ENCODE measurements around the gene KTI12.
"Not testable (repeated sequence)": the region's sequence is repeated elsewhere in the genome, so short reads cannot be mapped to it uniquely, and the experiment has no call there.

KTI12 gene

GRCh38 chr1:52033190-52034049 is at the start of gene KTI12:
KTI12 (minus strand) TSS chr1:52033810; CDS start chr1:52033761, 49 bp downstream.
- peak; percentile 83 for DNase-seq

- DNase-seq: no peak
Measured at GRCh38 chr1:52080014-52080415, 46.4 kb upstream of the KTI12 start.

GRCh38 chr1:52077277-52077676 is 43.7 kb upstream of the KTI12 start:
- DNase-seq: not testable (repeated sequence)

GRCh38 chr1:52072291-52072690 is 38.7 kb upstream of the KTI12 start:
- DNase-seq: no peak

- no peak for DNase-seq
Measured at GRCh38 chr1:52070704-52071103, 37.1 kb upstream of the KTI12 start.

GRCh38 chr1:52063192-52063591 is 29.6 kb upstream of the KTI12 start:
- DNase-seq: no peak

GRCh38 chr1:52060822-52061221 is 27.2 kb upstream of the KTI12 start:
- no peak for DNase-seq

GRCh38 chr1:52059888-52060287 is 26.3 kb upstream of the KTI12 start:
- no peak for DNase-seq

GRCh38 chr1:52059321-52059720 is 25.7 kb upstream of the KTI12 start:
- DNase-seq: no peak

GRCh38 chr1:52057876-52058415 is 24.3 kb upstream of the KTI12 start:
- DNase-seq: no peak

- no peak for DNase-seq
Measured at GRCh38 chr1:52057255-52057654, 23.6 kb upstream of the KTI12 start.

GRCh38 chr1:52056937-52057231 is 23.3 kb upstream of the KTI12 start:
- DNase-seq: no peak

- DNase-seq: peak; percentile 89
Measured at GRCh38 chr1:52056163-52056936, 22.7 kb upstream of the KTI12 start, which contains the start of gene BTF3L4. BTF3L4 (plus strand) TSS chr1:52056295; CDS start chr1:52059848, 3,553 bp downstream.

GRCh38 chr1:52055866-52056162 is 22.2 kb upstream of the KTI12 start:
- DNase-seq: no peak

- peak; percentile 62 for DNase-seq
Measured at GRCh38 chr1:52055066-52055865, 21.7 kb upstream of the KTI12 start, which contains the start of gene TXNDC12. TXNDC12 (minus strand) TSS chr1:52055191; CDS start chr1:52055096, 95 bp downstream.

GRCh38 chr1:52054496-52055065 is 21.0 kb upstream of the KTI12 start:
- no peak for DNase-seq

GRCh38 chr1:52053862-52054261 is 20.3 kb upstream of the KTI12 start:
- DNase-seq: no peak

- not testable (repeated sequence) for DNase-seq
Measured at GRCh38 chr1:52049337-52049736, 15.7 kb upstream of the KTI12 start.

GRCh38 chr1:52045666-52046195 is 12.1 kb upstream of the KTI12 start:
- DNase-seq: not testable (repeated sequence)

- no peak for DNase-seq
Measured at GRCh38 chr1:52045236-52045635, 11.6 kb upstream of the KTI12 start.

- DNase-seq: no peak
Measured at GRCh38 chr1:52041551-52042185, 8.1 kb upstream of the KTI12 start.

GRCh38 chr1:52037909-52038308 is 4.3 kb upstream of the KTI12 start:
- DNase-seq: no peak

Measured in activated T-cell treated with anti-CD3 and anti-CD28 coated beads, Interleukin-2, amount 50 U/mL, for 1 hour (primary cell).